ENCODE measurements around the gene EZH2. TPM values are rescaled to one million over a fixed set of nuclear protein-coding genes. Genes with fewer than 3 reads are reported as not detected.

EZH2 gene
- total and polyA plus RNA-seq, 2 of the 4 experiments (the other 2 are of a cell fraction), result 13.1 to 19.8 TPM

- CTCF ChIA-PET, result interaction anchor here (0.8 to 0.9 kb wide), 2 partner anchors 9 to 166 kb away, joined by 3 read pairs; no protein-coding TSS in a partner anchor
- no TSS peak for BruUV-seq (replicated peaks)
- no peak overlapping the region for H2BK20ac ChIP-seq (ENCODE audit: low read depth, low read length)
Measured at GRCh38 chr7:148796841-148797240, 87.2 kb downstream of the EZH2 start.

More at GRCh38 chr7:148796841-148797240, 87.2 kb downstream of the EZH2 start:
- Histone ChIP-seq H3K23ac (ENCODE audit: low read depth, low read length) (no peak overlapping the region), H4K91ac (ENCODE audit: insufficient read depth, low read depth, low read length) (no peak overlapping the region), H3K79me1 (ENCODE audit: low read depth in 1 of 2, low read length in 2 of 2) (peaks cover 0 to 11% of the 10 kb centered on the region in 2 experiments; a peak in 2 of 4 replicates), H2BK15ac (ENCODE audit: low read depth, low read length) (no peak overlapping the region), H3K9me3 (ENCODE audit: control insufficient read depth, insufficient read depth, low read length) (no peaks in the 10 kb centered on the region), H4K20me1 (ENCODE audit: insufficient read depth, low read length) (no peaks in the 10 kb centered on the region; the same call in 1 of the 2 replicates), H3K27me3 (ENCODE audit: control insufficient read depth, insufficient read depth, low read length) (no peaks in the 10 kb centered on the region), H3K4me1 (ENCODE audit: control insufficient read depth, insufficient read depth, low read length) (no peaks in the 10 kb centered on the region), H3K4me3 (ENCODE audit: insufficient read depth, low read depth, low read length) (no peak overlapping the region), H3K4ac (ENCODE audit: low read depth, low read length) (no peak overlapping the region), H3K14ac (replicated peaks; ENCODE audit: low read depth, low read length) (no peak overlapping the region), H2AFZ (replicated peaks; ENCODE audit: low read length, poor library complexity) (no peak overlapping the region), H4K8ac (ENCODE audit: low read depth in 2 of 2, low read length in 2 of 2) (no peak overlapping the region), H2AK5ac (ENCODE audit: low read depth, low read length) (no peak overlapping the region), H2BK5ac (ENCODE audit: low read depth, low read length, poor library complexity, severe bottlenecking) (no peak overlapping the region), H4K5ac (ENCODE audit: low read depth, low read length) (no peak overlapping the region), H3K9ac (ENCODE audit: low read depth, low read length) (no peak overlapping the region), H3K9me1 (ENCODE audit: insufficient read depth, low read length) (no peaks in the 10 kb centered on the region), H3K56ac (ENCODE audit: extremely low read depth, insufficient read depth, low read length) (no peak overlapping the region), H3K27ac (ENCODE audit: insufficient read depth, low read length) (no peak overlapping the region), H2BK120ac (ENCODE audit: low read depth, low read length) (no peak overlapping the region), H2AK9ac (replicated peaks; ENCODE audit: low read depth, low read length, poor library complexity) (peak overlapping the region; percentile 75), H3K18ac (ENCODE audit: low read depth, low read length) (no peak overlapping the region), H3K4me2 (ENCODE audit: low read depth, low read length) (no peak overlapping the region), H3K36me3 (ENCODE audit: control insufficient read depth, insufficient read depth, low read length) (peaks cover 57% of the 10 kb centered on the region)
- DNase-seq, result no peak
- TF ChIP-seq RCOR1 (IDR thresholded peaks at IDR 0.05; ENCODE audit: insufficient replicate concordance, low read length), result no peak
- dilution Hi-C loops (cut with HindIII; ENCODE audit: low sequenced_read_pairs, unreplicated experiment) (no loop called here), intact Hi-C loops (cut with micrococcal nuclease) (no loop called here), in situ Hi-C loops (cut with MboI; ENCODE audit: low sequenced_read_pairs) (no loop called here)
- POLR2A ChIA-PET (ENCODE audit: unreplicated experiment), result no interaction called here
- ATAC-seq (ENCODE audit: low read depth), result no peak
- WGBS, 2 experiments (ENCODE audit: extremely low coverage in 2 of 2, insufficient read length in 1 of 2), result 100% methylated on average over 3 of the region's 10 CpGs; no CpG with 5 or more reads in 1 of the 2 experiments
